SK-N-SH (cell line): Measurements from ENCODE around the gene GRIK3. TPM values are rescaled to one million over a fixed set of nuclear protein-coding genes. Genes with fewer than 3 reads are reported as not detected.

Source experiments
- CTCF ChIA-PET: fragments of 300-600, 350-600 bp; formaldehyde crosslinking; extraction: SDS; loops from one replicate; lab custom pipeline; 2021; lab: Yijun Ruan, JAX
- POLR2A ChIA-PET: fragments of 350-600 bp; sonication (Branson Sonifier 250); formaldehyde crosslinking; extraction: SDS; loops from one replicate; lab custom pipeline; 2020; ENCODE audit warnings: antibody characterized with exemption, inconsistent platforms; lab: Yijun Ruan, JAX
- DNase-seq: peaks from one replicate; pipeline ENCODE4 v3.0.0; 2012
- H2AFZ ChIP-seq: fragments of 200-600 bp; sonication (generic); 2 replicates; pipeline ENCODE4 v1.8.1; 2016; ENCODE audit warnings: antibody characterized with exemption, mild to moderate bottlenecking, low read depth
- H3F3A ChIP-seq: fragments of 200-600 bp; sonication (generic); replicated peaks from 2 replicates; pipeline ENCODE3; 2016; ENCODE audit warnings: antibody characterized with exemption, mild to moderate bottlenecking; ENCODE audit not compliant: insufficient read depth
- H3K27ac ChIP-seq, 2 experiments: fragments of 200-500 bp in 1 of 2; fragments of 200-600 bp in 1 of 2; sonication (Bioruptor generic) in 1 of 2; sonication (generic), shearing (Covaris generic) in 1 of 2; 2 replicates each; pipeline versions ENCODE4 v1.5.1 to v1.6.1; 2014 to 2016; ENCODE audit warnings: low read depth in 2 of 2, inconsistent platforms in 1 of 2, low read length in 1 of 2, mild to moderate bottlenecking in 1 of 2, mixed read lengths in 1 of 2
- H3K27me3 ChIP-seq: fragments of 200-600 bp; sonication (generic), shearing (Covaris generic); 2 replicates; pipeline ENCODE4 v1.6.1; 2016; ENCODE audit warnings: mixed run types; ENCODE audit not compliant: insufficient read depth
- H3K36me3 ChIP-seq, 2 experiments: fragments of 200-500 bp in 1 of 2; fragments of 200-600 bp in 1 of 2; sonication (Bioruptor generic) in 1 of 2; sonication (generic) in 1 of 2; replicated peaks in 1 of 2; 2 replicates each; pipeline versions ENCODE3 to v1.5.1; 2014 to 2016; ENCODE audit warnings: low read length in 1 of 2, mild to moderate bottlenecking in 1 of 2; ENCODE audit not compliant: insufficient read depth in 2 of 2, control insufficient read depth in 1 of 2
- H3K4me1 ChIP-seq, 2 experiments: fragments of 200-500 bp in 1 of 2; fragments of 200-600 bp in 1 of 2; sonication (Bioruptor generic) in 1 of 2; sonication (generic), shearing (Covaris generic) in 1 of 2; 2 replicates each; pipeline versions ENCODE4 v1.5.1 to v1.6.1; 2014 to 2016; ENCODE audit warnings: low read depth in 1 of 2, low read length in 1 of 2, mixed run types in 1 of 2; ENCODE audit not compliant: insufficient read depth in 2 of 2, control insufficient read depth in 1 of 2
- H3K4me2 ChIP-seq: fragments of 200-600 bp; sonication (generic), shearing (Covaris generic); 2 replicates; pipeline ENCODE4 v1.6.1; 2017; ENCODE audit warnings: mixed run types
- H3K4me3 ChIP-seq, 2 experiments: fragments of 200-500 bp in 1 of 2; fragments of 200-600 bp in 1 of 2; sonication (Bioruptor generic) in 1 of 2; sonication (generic), shearing (Covaris generic) in 1 of 2; 2 replicates each; pipeline versions ENCODE4 v1.5.1 to v1.8.1; 2014 to 2016; ENCODE audit warnings: low read depth in 2 of 2, inconsistent platforms in 1 of 2, low read length in 1 of 2, mild to moderate bottlenecking in 1 of 2, mixed read lengths in 1 of 2, moderate library complexity in 1 of 2
- H3K79me2 ChIP-seq: fragments of 200-600 bp; sonication (generic); 2 replicates; pipeline ENCODE4 v1.8.1; 2017; ENCODE audit warnings: mild to moderate bottlenecking; ENCODE audit not compliant: insufficient read depth
- H3K9ac ChIP-seq: fragments of 200-600 bp; sonication (generic); 2 replicates; pipeline ENCODE4 v1.6.1; 2017; ENCODE audit warnings: mixed run types
- H3K9me2 ChIP-seq: fragments of 200-600 bp; sonication (generic); 2 replicates; pipeline ENCODE4 v1.6.1; 2017; ENCODE audit warnings: mixed run types
- H3K9me3 ChIP-seq: fragments of 200-600 bp; sonication (generic); 2 replicates; pipeline ENCODE4 v1.6.1; 2017; ENCODE audit warnings: mixed run types, mild to moderate bottlenecking, moderate library complexity
- H4K20me1 ChIP-seq: fragments of 200-600 bp; sonication (generic); 2 replicates; pipeline ENCODE4 v1.6.1; 2017; ENCODE audit warnings: mild to moderate bottlenecking, mixed run types; ENCODE audit not compliant: insufficient read depth
- EP300 ChIP-seq, 2 experiments: IDR thresholded peaks; 2 replicates each; pipeline versions ENCODE4 v1.4.0 to v1.6.1; 2012; ENCODE audit warnings: borderline replicate concordance in 1 of 2, low read depth in 1 of 2, low read length in 1 of 2
- FOSL2 ChIP-seq: IDR thresholded peaks from 2 replicates; pipeline ENCODE4 v1.4.0; 2012; ENCODE audit warnings: low read depth, mild to moderate bottlenecking, moderate library complexity, borderline replicate concordance
- FOXJ3 ChIP-seq: sonication (generic); formaldehyde crosslinking; IDR thresholded peaks from 2 replicates; pipeline ENCODE4 v1.5.1; 2020; ENCODE audit warnings: mild to moderate bottlenecking, missing genetic modification reagents
- FOXM1 ChIP-seq: IDR thresholded peaks from 2 replicates; pipeline ENCODE4 v1.4.0; 2012; ENCODE audit warnings: low read depth, mild to moderate bottlenecking
- GATA2 ChIP-seq: sonication (generic); formaldehyde crosslinking; IDR thresholded peaks from 2 replicates; pipeline ENCODE4 v1.5.0; 2020; ENCODE audit warnings: mild to moderate bottlenecking, missing genetic modification reagents
- JUND ChIP-seq: IDR thresholded peaks from 2 replicates; pipeline ENCODE4 v1.4.0; 2012
- MXI1 ChIP-seq: IDR thresholded peaks from 2 replicates; pipeline ENCODE4 v1.6.1; 2012; ENCODE audit warnings: mild to moderate bottlenecking, low read depth, low read length, improper control_type of control experiment
- POLR2AphosphoS5 ChIP-seq: IDR thresholded peaks from 2 replicates; pipeline ENCODE4 v1.6.1; 2012; ENCODE audit warnings: low read depth, low read length
- RXRA ChIP-seq: IDR thresholded peaks from 2 replicates; pipeline ENCODE4 v1.4.0; 2012; ENCODE audit warnings: low read depth, mild to moderate bottlenecking, borderline replicate concordance
- SIN3A ChIP-seq: IDR thresholded peaks from 2 replicates; pipeline ENCODE4 v1.6.1; 2012; ENCODE audit warnings: low read depth, mild to moderate bottlenecking, low read length, moderate library complexity, borderline replicate concordance
- SMC3 ChIP-seq: IDR thresholded peaks from 2 replicates; pipeline ENCODE4 v1.6.1; 2012; ENCODE audit warnings: low read depth, low read length, improper control_type of control experiment
- TAF1 ChIP-seq: IDR thresholded peaks from 2 replicates; pipeline ENCODE4 v1.6.1; 2012; ENCODE audit warnings: low read depth, mild to moderate bottlenecking, low read length, moderate library complexity, borderline replicate concordance
- TCF12 ChIP-seq: IDR thresholded peaks from 2 replicates; pipeline ENCODE4 v1.4.0; 2012
- WGBS: methylation state at CpG from one replicate; pipeline ENCODE4 v1.1.6; 2017; ENCODE audit warnings: low lambda C conversion rate; 5-methylcytosine and 5-hydroxymethylcytosine counted together
- polyA plus RNA-seq, 3 experiments: library from polyadenylated mRNA; depleted of rRNA; stranded (reverse); fragments of >200 nt; gene quantifications; 2 replicates each; pipeline ENCODE4 v1.2.3, GENCODE V29; 2012
- TF ChIP-seq, protein P1 (sequence below): IDR thresholded peaks from 2 replicates; pipeline ENCODE4 v1.4.0; 2012; ENCODE audit warnings: low read depth
- TF ChIP-seq, protein P2 (sequence below): IDR thresholded peaks from 2 replicates; pipeline ENCODE4; 2012
- TF ChIP-seq, protein P3 (sequence below): IDR thresholded peaks from 2 replicates; pipeline ENCODE4 v1.4.0; 2012; ENCODE audit warnings: low read depth, borderline replicate concordance
- TF ChIP-seq, protein P4 (sequence below): fragments of 150-350 bp; IDR thresholded peaks from 2 replicates; pipeline ENCODE4 v1.6.1; 2017; ENCODE audit warnings: antibody characterized with exemption, low read length, low read depth, borderline replicate concordance
- TF ChIP-seq, protein P5 (sequence below): IDR thresholded peaks from 2 replicates; pipeline ENCODE4 v1.6.1; 2012; ENCODE audit warnings: mild to moderate bottlenecking, low read depth, low read length, moderate library complexity

Gene GRIK3
- polyA plus RNA-seq, 1 of the 3 experiments (the other 2 are of a cell fraction), result not detected

DNA sequence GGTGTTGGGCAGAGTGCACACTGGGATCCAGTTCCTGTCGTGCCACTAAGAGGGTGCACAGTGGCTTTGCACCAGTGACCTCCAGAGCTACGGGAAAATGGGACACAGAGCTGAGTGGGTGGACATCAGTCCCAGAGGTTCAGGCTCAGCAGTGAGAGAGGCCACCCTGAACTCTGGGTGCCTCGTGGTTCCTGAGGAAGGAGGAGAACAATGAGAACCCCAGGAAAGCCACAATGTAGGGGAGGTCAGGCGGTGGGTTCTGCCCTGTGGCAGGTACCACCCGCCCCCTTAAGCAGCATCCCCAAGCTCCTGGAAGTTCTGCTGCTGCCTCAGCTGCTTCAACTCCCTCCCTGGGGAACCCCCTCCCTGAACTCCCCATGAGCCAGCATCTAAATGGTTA is 112.2 kb downstream of the GRIK3 start:
- ChIA-PET POLR2A (no interaction called here), CTCF (interaction anchor here (1.0 kb wide), 2 partner anchors 13 to 272 kb away, joined by 3 read pairs; no protein-coding TSS in a partner anchor)
- no peak for DNase-seq
- Histone ChIP-seq H3K9me2 (no peaks in the 10 kb centered on the region), H3K27me3 (no peaks in the 10 kb centered on the region), H3K4me1 (peaks cover 0 to 7% of the 10 kb centered on the region in 2 experiments; a peak in 1 of 4 replicates), H3K79me2 (no peaks in the 10 kb centered on the region), H2AFZ (no peak overlapping the region), H3F3A (no peaks in the 10 kb centered on the region), H3K4me2 (no peak overlapping the region), H3K4me3 (no peak overlapping the region), H3K9me3 (no peaks in the 10 kb centered on the region), H3K36me3 (no peaks in the 10 kb centered on the region), H4K20me1 (no peaks in the 10 kb centered on the region), H3K9ac (no peak overlapping the region), H3K27ac (no peak overlapping the region)
- TF ChIP-seq, protein P1, sequence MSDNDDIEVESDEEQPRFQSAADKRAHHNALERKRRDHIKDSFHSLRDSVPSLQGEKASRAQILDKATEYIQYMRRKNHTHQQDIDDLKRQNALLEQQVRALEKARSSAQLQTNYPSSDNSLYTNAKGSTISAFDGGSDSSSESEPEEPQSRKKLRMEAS, result no peak
- no peak for TF ChIP-seq SMC3
- TF ChIP-seq RXRA, result no peak
- no peak for TF ChIP-seq TCF12
- TF ChIP-seq FOSL2, result no peak
- TF ChIP-seq TAF1, result no peak
- TF ChIP-seq, protein P2, sequence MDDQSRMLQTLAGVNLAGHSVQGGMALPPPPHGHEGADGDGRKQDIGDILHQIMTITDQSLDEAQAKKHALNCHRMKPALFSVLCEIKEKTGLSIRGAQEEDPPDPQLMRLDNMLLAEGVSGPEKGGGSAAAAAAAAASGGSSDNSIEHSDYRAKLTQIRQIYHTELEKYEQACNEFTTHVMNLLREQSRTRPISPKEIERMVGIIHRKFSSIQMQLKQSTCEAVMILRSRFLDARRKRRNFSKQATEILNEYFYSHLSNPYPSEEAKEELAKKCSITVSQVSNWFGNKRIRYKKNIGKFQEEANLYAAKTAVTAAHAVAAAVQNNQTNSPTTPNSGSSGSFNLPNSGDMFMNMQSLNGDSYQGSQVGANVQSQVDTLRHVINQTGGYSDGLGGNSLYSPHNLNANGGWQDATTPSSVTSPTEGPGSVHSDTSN, result no peak
- TF ChIP-seq MXI1, result no peak
- TF ChIP-seq, protein P3, sequence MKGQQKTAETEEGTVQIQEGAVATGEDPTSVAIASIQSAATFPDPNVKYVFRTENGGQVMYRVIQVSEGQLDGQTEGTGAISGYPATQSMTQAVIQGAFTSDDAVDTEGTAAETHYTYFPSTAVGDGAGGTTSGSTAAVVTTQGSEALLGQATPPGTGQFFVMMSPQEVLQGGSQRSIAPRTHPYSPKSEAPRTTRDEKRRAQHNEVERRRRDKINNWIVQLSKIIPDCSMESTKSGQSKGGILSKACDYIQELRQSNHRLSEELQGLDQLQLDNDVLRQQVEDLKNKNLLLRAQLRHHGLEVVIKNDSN, result no peak
- no peak for TF ChIP-seq SIN3A
- TF ChIP-seq, protein P4, sequence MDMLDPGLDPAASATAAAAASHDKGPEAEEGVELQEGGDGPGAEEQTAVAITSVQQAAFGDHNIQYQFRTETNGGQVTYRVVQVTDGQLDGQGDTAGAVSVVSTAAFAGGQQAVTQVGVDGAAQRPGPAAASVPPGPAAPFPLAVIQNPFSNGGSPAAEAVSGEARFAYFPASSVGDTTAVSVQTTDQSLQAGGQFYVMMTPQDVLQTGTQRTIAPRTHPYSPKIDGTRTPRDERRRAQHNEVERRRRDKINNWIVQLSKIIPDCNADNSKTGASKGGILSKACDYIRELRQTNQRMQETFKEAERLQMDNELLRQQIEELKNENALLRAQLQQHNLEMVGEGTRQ, result no peak
- TF ChIP-seq POLR2AphosphoS5, result no peak
- TF ChIP-seq EP300 (IDR thresholded peaks at IDR 0.05; ENCODE audit: borderline replicate concordance in 1 of 2, low read depth in 1 of 2, low read length in 1 of 2), result no peak
- WGBS, result 18% methylated on average over 4 of the region's 5 CpGs

DNA sequence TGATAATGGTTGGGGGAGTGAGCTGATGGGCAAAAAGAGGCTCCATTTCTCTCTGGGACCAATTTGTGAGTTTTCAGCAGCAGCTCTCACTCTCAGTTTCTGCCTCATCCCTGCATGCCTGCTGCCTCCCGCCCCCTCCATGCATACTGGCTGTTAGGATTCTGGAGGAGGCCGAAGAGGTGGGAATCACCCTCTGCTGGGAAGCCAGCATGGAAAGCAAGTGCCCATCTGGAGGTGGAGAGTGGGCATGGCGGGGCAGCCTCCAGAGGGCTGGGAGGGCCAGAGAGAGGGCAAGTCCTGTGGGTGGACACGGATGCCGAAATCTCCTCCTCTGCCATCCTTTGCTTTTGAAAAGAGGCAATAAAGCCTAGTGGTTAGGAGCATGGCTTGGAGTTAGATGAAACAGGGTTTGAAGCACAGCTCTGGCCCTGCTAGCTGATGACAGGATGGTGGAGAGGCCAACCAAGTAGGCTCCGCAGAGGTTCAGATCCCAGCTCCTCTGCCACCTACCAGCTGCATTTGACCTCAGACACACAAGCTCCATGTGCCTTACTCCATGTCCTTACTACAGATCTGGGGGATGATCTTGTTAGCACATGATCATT is 113.4 kb downstream of the GRIK3 start:
- ChIA-PET CTCF (interaction anchor here (1.0 to 1.6 kb wide), 3 partner anchors 10 to 271 kb away, joined by 3 to 5 read pairs (median 4); no protein-coding TSS in a partner anchor), POLR2A (no interaction called here)
- no peaks in the 10 kb centered on the region for H3K27me3 ChIP-seq
- H3F3A ChIP-seq, result no peaks in the 10 kb centered on the region
- H3K36me3 ChIP-seq, result no peaks in the 10 kb centered on the region
- H3K27ac ChIP-seq, result no peak overlapping the region
- H4K20me1 ChIP-seq, result no peaks in the 10 kb centered on the region
- no peak overlapping the region for H3K4me3 ChIP-seq
- H3K9ac ChIP-seq, result no peak overlapping the region
- no peaks in the 10 kb centered on the region for H3K79me2 ChIP-seq
- no peak for DNase-seq
- H3K4me2 ChIP-seq, result no peak overlapping the region
- no peak overlapping the region for H2AFZ ChIP-seq
- no peaks in the 10 kb centered on the region for H3K9me3 ChIP-seq
- TF ChIP-seq FOXJ3 (CRISPR knock-in tag) (no peak), FOXM1 (no peak), JUND (no peak), GATA2 (CRISPR knock-in tag) (no peak), MXI1 (no peak), EP300 (IDR thresholded peaks at IDR 0.05; ENCODE audit: borderline replicate concordance in 1 of 2, low read depth in 1 of 2, low read length in 1 of 2) (no peak), RXRA (no peak)
- TF ChIP-seq, protein P2, result no peak
- TF ChIP-seq, protein P5, sequence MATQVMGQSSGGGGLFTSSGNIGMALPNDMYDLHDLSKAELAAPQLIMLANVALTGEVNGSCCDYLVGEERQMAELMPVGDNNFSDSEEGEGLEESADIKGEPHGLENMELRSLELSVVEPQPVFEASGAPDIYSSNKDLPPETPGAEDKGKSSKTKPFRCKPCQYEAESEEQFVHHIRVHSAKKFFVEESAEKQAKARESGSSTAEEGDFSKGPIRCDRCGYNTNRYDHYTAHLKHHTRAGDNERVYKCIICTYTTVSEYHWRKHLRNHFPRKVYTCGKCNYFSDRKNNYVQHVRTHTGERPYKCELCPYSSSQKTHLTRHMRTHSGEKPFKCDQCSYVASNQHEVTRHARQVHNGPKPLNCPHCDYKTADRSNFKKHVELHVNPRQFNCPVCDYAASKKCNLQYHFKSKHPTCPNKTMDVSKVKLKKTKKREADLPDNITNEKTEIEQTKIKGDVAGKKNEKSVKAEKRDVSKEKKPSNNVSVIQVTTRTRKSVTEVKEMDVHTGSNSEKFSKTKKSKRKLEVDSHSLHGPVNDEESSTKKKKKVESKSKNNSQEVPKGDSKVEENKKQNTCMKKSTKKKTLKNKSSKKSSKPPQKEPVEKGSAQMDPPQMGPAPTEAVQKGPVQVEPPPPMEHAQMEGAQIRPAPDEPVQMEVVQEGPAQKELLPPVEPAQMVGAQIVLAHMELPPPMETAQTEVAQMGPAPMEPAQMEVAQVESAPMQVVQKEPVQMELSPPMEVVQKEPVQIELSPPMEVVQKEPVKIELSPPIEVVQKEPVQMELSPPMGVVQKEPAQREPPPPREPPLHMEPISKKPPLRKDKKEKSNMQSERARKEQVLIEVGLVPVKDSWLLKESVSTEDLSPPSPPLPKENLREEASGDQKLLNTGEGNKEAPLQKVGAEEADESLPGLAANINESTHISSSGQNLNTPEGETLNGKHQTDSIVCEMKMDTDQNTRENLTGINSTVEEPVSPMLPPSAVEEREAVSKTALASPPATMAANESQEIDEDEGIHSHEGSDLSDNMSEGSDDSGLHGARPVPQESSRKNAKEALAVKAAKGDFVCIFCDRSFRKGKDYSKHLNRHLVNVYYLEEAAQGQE, result no peak
- TF ChIP-seq, protein P3, result no peak
- H3K9me2 ChIP-seq, result no peaks in the 10 kb centered on the region
- H3K4me1 ChIP-seq, result peaks cover 0 to 7% of the 10 kb centered on the region in 2 experiments; a peak in 1 of 4 replicates
- 16% methylated on average over 5 of the region's 6 CpGs for WGBS
